ENCODE results near the gene OPCML. TPM values are rescaled to one million over a fixed set of nuclear protein-coding genes. Genes with fewer than 3 reads are reported as not detected.

OPCML gene
- total RNA-seq, 1 experiment from 2014 or later: not detected

DNA sequence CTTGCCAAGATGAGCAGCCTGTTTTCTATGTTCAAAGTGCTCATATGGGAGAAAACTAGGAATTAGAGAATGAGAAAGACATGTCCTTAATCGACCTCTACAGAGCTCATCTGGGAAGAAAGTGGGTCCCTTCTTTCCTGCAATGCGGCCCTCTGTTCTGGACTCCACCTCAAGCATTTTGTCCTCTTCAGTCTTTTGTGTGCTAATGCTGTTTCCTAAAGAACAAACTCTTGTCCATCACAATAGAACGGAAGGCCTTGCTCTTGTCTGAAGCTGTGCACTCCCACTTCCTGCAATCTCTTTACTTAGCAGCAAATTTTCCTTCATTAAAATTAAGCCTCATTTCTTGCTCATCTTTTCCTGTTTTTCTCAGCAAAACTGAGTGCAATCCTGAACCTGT lies 206.6 kb downstream of the OPCML start:
- TF ChIP-seq SIN3A (IDR thresholded peaks at IDR 0.05; ENCODE audit: borderline replicate concordance, insufficient read depth, low read depth, low read length) (no peak), REST (IDR thresholded peaks at IDR 0.05; ENCODE audit: insufficient read depth in 1 of 2, low read depth in 2 of 2, low read length in 1 of 2) (no peak), CTCF (IDR thresholded peaks at IDR 0.05) (no peak), POLR2AphosphoS5 (IDR thresholded peaks at IDR 0.05; ENCODE audit: low read depth, low read length) (no peak), TCF7L2 (IDR thresholded peaks at IDR 0.05; ENCODE audit: low read depth, low read length) (no peak)
- Histone ChIP-seq H3K27ac (ENCODE audit: low read length) (no peak overlapping the region), H3K9me3 (ENCODE audit: control insufficient read depth, insufficient read depth, low read depth, low read length) (no peaks in the 10 kb centered on the region), H3K4me1 (ENCODE audit: control insufficient read depth, insufficient read depth, low read length) (no peaks in the 10 kb centered on the region), H3K4me3 (ENCODE audit: low read depth in 2 of 2, low read length in 2 of 2) (no peak overlapping the region), H3K27me3 (ENCODE audit: control insufficient read depth, insufficient read depth, low read length) (no peaks in the 10 kb centered on the region), H3K36me3 (ENCODE audit: control insufficient read depth, insufficient read depth, low read length) (no peaks in the 10 kb centered on the region)
- ATAC-seq (no peak), DNase-seq (ENCODE audit: low read depth, low spot score) (no peak)
- in situ Hi-C loops (cut with HindIII; ENCODE audit: low pct_unique_long_range_greater_than_20kb, low sequenced_read_pairs) (no loop called here), intact Hi-C loops (cut with micrococcal nuclease; ENCODE audit: unreplicated experiment) (no loop called here)
- BruUV-seq (replicated peaks): no TSS peak
- ChIA-PET CTCF (no interaction called here), POLR2A (no interaction called here)

GRCh38 chr11:133323354-133323753 lies 208.9 kb downstream of the OPCML start:
- Histone ChIP-seq H3K27me3 (ENCODE audit: control insufficient read depth, insufficient read depth, low read length) (no peaks in the 10 kb centered on the region), H3K4me3 (ENCODE audit: low read depth in 2 of 2, low read length in 2 of 2) (no peak overlapping the region), H3K27ac (ENCODE audit: low read length) (no peak overlapping the region), H3K9me3 (ENCODE audit: control insufficient read depth, insufficient read depth, low read depth, low read length) (no peaks in the 10 kb centered on the region), H3K36me3 (ENCODE audit: control insufficient read depth, insufficient read depth, low read length) (no peaks in the 10 kb centered on the region), H3K4me1 (ENCODE audit: control insufficient read depth, insufficient read depth, low read length) (no peaks in the 10 kb centered on the region)
- intact Hi-C loops (cut with micrococcal nuclease; ENCODE audit: unreplicated experiment) (no loop called here), in situ Hi-C loops (cut with HindIII; ENCODE audit: low pct_unique_long_range_greater_than_20kb, low sequenced_read_pairs) (no loop called here)
- no TSS peak for BruUV-seq (replicated peaks)
- ATAC-seq (no peak), DNase-seq (ENCODE audit: low read depth, low spot score) (no peak)
- POLR2A ChIA-PET: no interaction called here
- no peak for TF ChIP-seq TCF7L2 (IDR thresholded peaks at IDR 0.05; ENCODE audit: low read depth, low read length)
- 0 out of 4 replicates have a peak, but pooled peaks of 1 of the 2 experiments have one; percentile 32 for TF ChIP-seq REST (IDR thresholded peaks at IDR 0.05; ENCODE audit: insufficient read depth in 1 of 2, low read depth in 2 of 2, low read length in 1 of 2)
- CTCF ChIA-PET: no interaction called here
